ENCODE data around the gene DQX1.

DNA sequence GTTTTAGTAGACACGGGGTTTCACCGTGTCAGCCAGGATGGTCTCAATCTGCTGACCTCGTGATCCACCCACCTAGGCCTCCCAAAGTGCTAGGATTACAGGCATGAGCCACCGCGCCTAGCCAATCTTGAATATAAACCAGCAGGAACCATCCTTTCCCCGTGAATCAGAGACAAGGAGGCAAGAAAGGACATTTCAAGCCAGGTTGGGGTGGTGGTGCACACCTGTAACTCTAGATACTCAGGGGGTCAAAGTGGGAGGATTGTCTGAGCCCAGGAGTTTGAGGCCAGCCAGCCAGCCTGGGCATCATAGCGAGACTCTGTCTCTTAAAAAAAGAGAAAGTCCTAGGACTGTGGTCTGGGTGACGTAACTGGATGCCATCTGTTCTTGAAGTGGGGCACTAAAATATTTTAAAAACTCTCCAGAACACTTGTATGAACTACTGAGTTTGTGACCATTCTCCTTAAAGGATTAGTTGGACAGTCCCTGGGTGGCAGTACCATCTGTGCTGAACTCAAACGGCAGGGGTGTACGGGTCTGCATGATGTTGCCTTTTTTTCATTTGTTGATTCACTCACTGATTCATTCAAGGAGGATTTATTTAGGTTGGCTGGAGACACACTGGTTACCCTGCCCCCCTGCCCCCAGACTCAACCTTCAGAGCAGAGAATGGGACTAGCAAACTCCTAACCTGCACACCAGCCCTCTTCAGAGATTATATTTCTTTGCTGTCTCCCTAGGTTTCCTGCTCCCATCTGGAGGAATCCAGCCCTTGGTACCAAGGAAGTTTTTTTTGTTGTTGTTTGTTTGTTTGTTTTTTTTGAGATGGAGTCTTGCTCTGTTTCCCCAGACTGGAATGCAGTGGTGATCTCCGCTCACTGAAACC, 14.7 kb downstream of the DQX1 start:
- TF ChIP-seq POLR2A (IDR thresholded peaks at IDR 0.05; ENCODE audit: extremely low read depth, insufficient read length), result no peak
- TF ChIP-seq, protein P1, sequence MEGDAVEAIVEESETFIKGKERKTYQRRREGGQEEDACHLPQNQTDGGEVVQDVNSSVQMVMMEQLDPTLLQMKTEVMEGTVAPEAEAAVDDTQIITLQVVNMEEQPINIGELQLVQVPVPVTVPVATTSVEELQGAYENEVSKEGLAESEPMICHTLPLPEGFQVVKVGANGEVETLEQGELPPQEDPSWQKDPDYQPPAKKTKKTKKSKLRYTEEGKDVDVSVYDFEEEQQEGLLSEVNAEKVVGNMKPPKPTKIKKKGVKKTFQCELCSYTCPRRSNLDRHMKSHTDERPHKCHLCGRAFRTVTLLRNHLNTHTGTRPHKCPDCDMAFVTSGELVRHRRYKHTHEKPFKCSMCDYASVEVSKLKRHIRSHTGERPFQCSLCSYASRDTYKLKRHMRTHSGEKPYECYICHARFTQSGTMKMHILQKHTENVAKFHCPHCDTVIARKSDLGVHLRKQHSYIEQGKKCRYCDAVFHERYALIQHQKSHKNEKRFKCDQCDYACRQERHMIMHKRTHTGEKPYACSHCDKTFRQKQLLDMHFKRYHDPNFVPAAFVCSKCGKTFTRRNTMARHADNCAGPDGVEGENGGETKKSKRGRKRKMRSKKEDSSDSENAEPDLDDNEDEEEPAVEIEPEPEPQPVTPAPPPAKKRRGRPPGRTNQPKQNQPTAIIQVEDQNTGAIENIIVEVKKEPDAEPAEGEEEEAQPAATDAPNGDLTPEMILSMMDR (IDR thresholded peaks at IDR 0.05; ENCODE audit: low read depth, low read length), result no peak
- TF ChIP-seq, protein P2, sequence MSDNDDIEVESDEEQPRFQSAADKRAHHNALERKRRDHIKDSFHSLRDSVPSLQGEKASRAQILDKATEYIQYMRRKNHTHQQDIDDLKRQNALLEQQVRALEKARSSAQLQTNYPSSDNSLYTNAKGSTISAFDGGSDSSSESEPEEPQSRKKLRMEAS (IDR thresholded peaks at IDR 0.05; ENCODE audit: low read depth, low read length), result no peak

All from NB4 (cell line).